ENCODE measurements around the gene VPS37B. TPM values are rescaled to one million over a fixed set of nuclear protein-coding genes. Genes with fewer than 3 reads are reported as not detected.
A peak's percentile ranks its signal among the peaks of the same experiment; 100 is the strongest.
"Not testable (repeated sequence)": the region's sequence is repeated elsewhere in the genome, so short reads cannot be mapped to it uniquely, and the experiment has no call there.

VPS37B gene
- total RNA-seq, 1 donor from 2014 or later: 24.4 TPM

DNA sequence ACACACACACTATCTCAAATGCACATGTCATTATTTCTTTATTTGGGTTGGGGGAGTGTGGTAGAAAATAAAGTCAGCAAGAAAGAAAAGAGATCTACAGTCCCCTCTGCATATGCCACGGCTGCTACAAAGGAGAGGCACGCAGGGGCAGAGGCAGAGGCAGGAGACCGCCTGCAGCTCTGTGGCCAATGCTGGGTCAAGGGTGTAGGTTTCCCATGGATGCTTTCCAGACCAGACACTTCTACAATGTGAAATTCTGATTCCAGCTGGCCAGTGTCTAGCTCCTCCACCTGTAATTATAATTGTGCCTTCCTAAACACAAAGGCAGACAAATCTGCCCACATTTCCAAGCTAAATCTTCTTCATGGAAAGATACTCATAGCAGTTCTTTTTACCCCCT is 19.2 kb downstream of the VPS37B start:
- TF ChIP-seq CTCF (IDR thresholded peaks at IDR 0.05): no peak
- H3K36me3 Mint-ChIP-seq (ENCODE audit: low read depth): no peaks in the 10 kb centered on the region
- H3K27me3 Mint-ChIP-seq (ENCODE audit: low read depth): no peaks in the 10 kb centered on the region
- no peak for DNase-seq (ENCODE audit: low spot score)
- peak overlapping the region; percentile 34 for H3K27ac Mint-ChIP-seq (ENCODE audit: unreplicated experiment)
- no peaks in the 10 kb centered on the region for H3K9me3 Mint-ChIP-seq (ENCODE audit: low read depth)
- H3K4me1 Mint-ChIP-seq (ENCODE audit: low read depth): peaks cover 73% of the 10 kb centered on the region
- H3K4me3 Mint-ChIP-seq (ENCODE audit: unreplicated experiment): no peak overlapping the region

- not testable (repeated sequence) for DNase-seq (ENCODE audit: low spot score); H3K36me3 Mint-ChIP-seq (ENCODE audit: low read depth); H3K27me3 Mint-ChIP-seq (ENCODE audit: low read depth); H3K4me3 Mint-ChIP-seq (ENCODE audit: unreplicated experiment); H3K9me3 Mint-ChIP-seq (ENCODE audit: low read depth)
- Mint-ChIP-seq H3K27ac (ENCODE audit: unreplicated experiment) (peak overlapping the region; percentile 34), H3K4me1 (ENCODE audit: low read depth) (peaks cover 75% of the 10 kb centered on the region)
Observed at GRCh38 chr12:122876281-122876680, 19.6 kb downstream of the VPS37B start.

- Mint-ChIP-seq H3K27me3 (ENCODE audit: low read depth) (no peaks in the 10 kb centered on the region), H3K4me1 (ENCODE audit: low read depth) (peaks cover 75% of the 10 kb centered on the region)
Observed at GRCh38 chr12:122875590-122876220, 20.2 kb downstream of the VPS37B start.

DNA sequence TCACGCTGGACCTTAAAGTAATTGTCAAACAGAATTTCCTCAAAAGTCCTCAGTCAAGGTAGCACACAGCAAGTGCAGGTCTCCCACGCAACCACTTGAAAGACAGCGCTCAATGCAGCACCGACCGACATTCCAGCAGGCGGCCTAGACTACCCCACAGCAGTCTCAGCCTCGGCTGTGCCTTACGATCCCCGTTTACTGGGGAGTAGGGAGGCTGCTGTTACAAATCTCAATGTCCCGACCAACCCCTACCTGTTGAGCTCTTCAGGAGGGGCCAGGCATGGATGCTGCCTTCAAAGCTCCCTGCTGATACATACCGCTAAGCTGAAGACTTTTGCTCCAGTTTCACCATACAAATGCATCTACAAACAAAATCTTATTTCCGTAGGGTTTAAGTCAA is 21.8 kb downstream of the VPS37B start:
- Mint-ChIP-seq H3K36me3 (ENCODE audit: low read depth) (peaks cover 9% of the 10 kb centered on the region), H3K27ac (ENCODE audit: unreplicated experiment) (no peak overlapping the region), H3K4me3 (ENCODE audit: unreplicated experiment) (no peak overlapping the region), H3K4me1 (ENCODE audit: low read depth) (peaks cover 66% of the 10 kb centered on the region), H3K9me3 (ENCODE audit: low read depth) (no peaks in the 10 kb centered on the region), H3K27me3 (ENCODE audit: low read depth) (no peaks in the 10 kb centered on the region)
- no peak for TF ChIP-seq CTCF (IDR thresholded peaks at IDR 0.05)
- DNase-seq (ENCODE audit: low spot score): no peak

More at GRCh38 chr12:122875590-122876220, 20.2 kb downstream of the VPS37B start:
- no peak overlapping the region for H3K4me3 Mint-ChIP-seq (ENCODE audit: unreplicated experiment)
- TF ChIP-seq CTCF (IDR thresholded peaks at IDR 0.05): no peak
- DNase-seq (ENCODE audit: low spot score): no peak
- no peaks in the 10 kb centered on the region for H3K9me3 Mint-ChIP-seq (ENCODE audit: low read depth)
- H3K27ac Mint-ChIP-seq (ENCODE audit: unreplicated experiment): peak overlapping the region; percentile 22
- H3K36me3 Mint-ChIP-seq (ENCODE audit: low read depth): peaks cover 2% of the 10 kb centered on the region

DNA sequence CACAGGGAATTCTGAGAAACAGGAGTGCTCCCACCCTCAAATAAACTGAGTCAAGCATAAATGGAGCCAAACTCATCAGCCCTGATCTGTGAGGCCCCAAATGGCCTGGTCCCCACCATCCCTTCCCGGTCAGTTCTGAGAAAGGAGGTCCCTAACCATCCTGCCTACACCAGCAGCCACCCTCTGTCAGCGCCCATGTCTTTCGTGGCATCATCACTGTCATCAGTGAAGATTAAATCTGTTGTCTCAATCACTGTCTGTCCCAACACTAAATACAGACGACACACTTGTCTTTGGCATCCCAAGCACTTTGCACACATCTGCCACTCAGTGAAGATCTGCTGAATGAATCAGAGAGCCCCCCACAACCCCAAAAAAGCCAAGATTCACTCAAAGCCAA is 22.4 kb downstream of the VPS37B start:
- no peak overlapping the region for H3K4me3 Mint-ChIP-seq (ENCODE audit: unreplicated experiment)
- H3K27me3 Mint-ChIP-seq (ENCODE audit: low read depth): no peaks in the 10 kb centered on the region
- H3K27ac Mint-ChIP-seq (ENCODE audit: unreplicated experiment): no peak overlapping the region
- H3K4me1 Mint-ChIP-seq (ENCODE audit: low read depth): peaks cover 64% of the 10 kb centered on the region
- no peaks in the 10 kb centered on the region for H3K9me3 Mint-ChIP-seq (ENCODE audit: low read depth)
- peaks cover 13% of the 10 kb centered on the region for H3K36me3 Mint-ChIP-seq (ENCODE audit: low read depth)
- no peak for TF ChIP-seq CTCF (IDR thresholded peaks at IDR 0.05)
- no peak for DNase-seq (ENCODE audit: low spot score)

- TF ChIP-seq CTCF (IDR thresholded peaks at IDR 0.05): no peak
- DNase-seq (ENCODE audit: low spot score): no peak
- Mint-ChIP-seq H3K4me3 (ENCODE audit: unreplicated experiment) (no peak overlapping the region), H3K36me3 (ENCODE audit: low read depth) (peaks cover 13% of the 10 kb centered on the region), H3K27ac (ENCODE audit: unreplicated experiment) (peak overlapping the region; percentile 99), H3K27me3 (ENCODE audit: low read depth) (no peaks in the 10 kb centered on the region), H3K9me3 (ENCODE audit: low read depth) (no peaks in the 10 kb centered on the region), H3K4me1 (ENCODE audit: low read depth) (peaks cover 64% of the 10 kb centered on the region)
Observed at GRCh38 chr12:122872815-122873361, 23.0 kb downstream of the VPS37B start.
